Measurements from ENCODE around the gene CERS6. TPM values are rescaled to one million over a fixed set of nuclear protein-coding genes. Genes with fewer than 3 reads are reported as not detected.

The CERS6 gene
- total RNA-seq, 1 donor from 2014 or later, result 27.1 TPM

- Mint-ChIP-seq H3K27me3 (ENCODE audit: insufficient read depth) (no peaks in the 10 kb centered on the region), H3K4me1 (ENCODE audit: low read depth) (peaks cover 19% of the 10 kb centered on the region), H3K9me3 (no peaks in the 10 kb centered on the region), H3K27ac (no peak overlapping the region), H3K36me3 (ENCODE audit: low read depth) (peaks cover 19% of the 10 kb centered on the region), H3K4me3 (no peak overlapping the region)
- no peak for DNase-seq (ENCODE audit: low spot score)
- intact Hi-C loops (cut with micrococcal nuclease), result loop anchor here (2.0 kb wide), 1 partner anchor 32 kb away; no protein-coding TSS in a partner anchor
Observed at GRCh38 chr2:168718622-168719021, 262.6 kb downstream of the CERS6 start.

DNA sequence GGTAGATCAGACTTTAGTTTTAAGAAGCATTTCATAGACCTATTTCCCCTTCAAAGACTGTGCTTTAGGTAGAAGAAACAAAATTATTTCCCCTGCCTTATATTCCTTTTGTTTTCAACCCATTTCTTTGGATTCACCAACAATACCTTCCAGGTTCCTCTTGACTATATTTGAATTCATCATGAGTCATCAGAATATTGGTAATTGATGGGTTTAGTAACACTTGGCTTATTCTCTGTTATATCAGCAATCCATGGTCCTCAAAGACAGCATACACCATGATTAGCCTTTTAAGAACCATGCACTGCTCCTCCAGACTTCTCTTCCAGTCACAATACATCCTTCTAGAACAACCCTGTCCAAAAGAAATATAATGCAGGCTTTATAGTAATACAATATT is 263.4 kb downstream of the CERS6 start:
- intact Hi-C loops (cut with micrococcal nuclease), result loop anchor here (2.0 kb wide), 1 partner anchor 31 kb away; no protein-coding TSS in a partner anchor
- Mint-ChIP-seq H3K27me3 (ENCODE audit: insufficient read depth) (no peaks in the 10 kb centered on the region), H3K27ac (no peak overlapping the region), H3K9me3 (no peaks in the 10 kb centered on the region), H3K4me1 (ENCODE audit: low read depth) (peaks cover 19% of the 10 kb centered on the region), H3K4me3 (no peak overlapping the region), H3K36me3 (ENCODE audit: low read depth) (peaks cover 21% of the 10 kb centered on the region)
- no peak for DNase-seq (ENCODE audit: low spot score)

DNA sequence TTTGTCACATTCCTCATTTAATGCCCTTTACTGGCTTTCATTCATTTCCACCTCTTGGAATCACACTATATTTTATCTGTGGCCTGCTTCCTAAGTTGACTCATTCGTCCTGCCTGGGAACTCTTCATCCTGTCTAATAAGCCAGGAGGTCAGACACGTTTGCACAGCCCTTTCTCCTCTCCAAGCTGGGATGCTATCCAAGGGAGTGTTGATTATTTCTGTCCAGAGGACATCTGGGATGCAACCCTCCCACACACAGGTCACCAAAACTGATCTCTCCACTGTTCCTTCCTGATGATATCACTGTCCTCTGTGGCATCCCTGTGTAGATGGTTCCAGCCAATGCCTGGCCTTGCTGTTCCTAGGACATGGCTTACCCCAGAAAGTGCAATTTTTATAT is 266.5 kb downstream of the CERS6 start:
- Mint-ChIP-seq H3K4me3 (no peak overlapping the region), H3K36me3 (ENCODE audit: low read depth) (peaks cover 25% of the 10 kb centered on the region), H3K27ac (no peak overlapping the region), H3K4me1 (ENCODE audit: low read depth) (peaks cover 12% of the 10 kb centered on the region), H3K9me3 (no peaks in the 10 kb centered on the region), H3K27me3 (ENCODE audit: insufficient read depth) (no peaks in the 10 kb centered on the region)
- DNase-seq (ENCODE audit: low spot score), result no peak
- intact Hi-C loops (cut with micrococcal nuclease), result no loop called here

GRCh38 chr2:168723275-168723899 is 267.3 kb downstream of the CERS6 start:
- H3K27me3 Mint-ChIP-seq (ENCODE audit: insufficient read depth), result no peaks in the 10 kb centered on the region

GRCh38 chr2:168726375-168726774 is 270.3 kb downstream of the CERS6 start:
- H3K36me3 Mint-ChIP-seq (ENCODE audit: low read depth), result peaks cover 20% of the 10 kb centered on the region
- no peaks in the 10 kb centered on the region for H3K9me3 Mint-ChIP-seq
- no peak overlapping the region for H3K4me3 Mint-ChIP-seq
- no peaks in the 10 kb centered on the region for H3K27me3 Mint-ChIP-seq (ENCODE audit: insufficient read depth)
- no peak for DNase-seq (ENCODE audit: low spot score)
- H3K4me1 Mint-ChIP-seq (ENCODE audit: low read depth), result no peaks in the 10 kb centered on the region
- intact Hi-C loops (cut with micrococcal nuclease), result no loop called here
- H3K27ac Mint-ChIP-seq, result no peak overlapping the region

More at GRCh38 chr2:168723275-168723899, 267.3 kb downstream of the CERS6 start:
- Mint-ChIP-seq H3K4me1 (ENCODE audit: low read depth) (peaks cover 4% of the 10 kb centered on the region), H3K9me3 (no peaks in the 10 kb centered on the region), H3K27ac (no peak overlapping the region), H3K4me3 (no peak overlapping the region), H3K36me3 (ENCODE audit: low read depth) (peaks cover 24% of the 10 kb centered on the region)
- DNase-seq (ENCODE audit: low spot score), result no peak
- intact Hi-C loops (cut with micrococcal nuclease), result no loop called here

- Mint-ChIP-seq H3K4me3 (no peak overlapping the region), H3K27me3 (ENCODE audit: insufficient read depth) (no peaks in the 10 kb centered on the region), H3K4me1 (ENCODE audit: low read depth) (no peaks in the 10 kb centered on the region), H3K27ac (no peak overlapping the region), H3K36me3 (ENCODE audit: low read depth) (peaks cover 10% of the 10 kb centered on the region), H3K9me3 (no peaks in the 10 kb centered on the region)
- no peak for DNase-seq (ENCODE audit: low spot score)
- intact Hi-C loops (cut with micrococcal nuclease), result no loop called here
Observed at GRCh38 chr2:168727904-168728470, 271.9 kb downstream of the CERS6 start.

DNA sequence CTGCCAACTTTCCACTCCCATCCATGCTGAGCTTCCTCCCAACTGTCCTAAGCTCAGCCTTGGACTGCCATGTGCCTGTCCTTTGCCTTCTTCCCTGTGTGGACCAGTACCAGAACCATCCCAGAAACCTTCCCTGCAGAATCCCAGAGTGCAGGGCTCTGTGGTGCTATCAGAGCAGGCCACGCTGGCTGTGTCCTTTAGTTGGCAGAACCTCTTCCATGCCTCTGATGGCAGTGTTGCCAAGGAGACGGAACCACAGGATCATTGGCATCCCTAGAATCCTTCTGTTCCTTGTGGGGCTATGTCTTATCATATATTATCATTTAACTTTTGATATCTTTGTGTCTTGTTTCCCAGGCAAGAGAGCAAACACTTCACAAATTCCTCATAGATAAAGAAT is 273.4 kb downstream of the CERS6 start:
- Mint-ChIP-seq H3K4me1 (ENCODE audit: low read depth) (no peaks in the 10 kb centered on the region), H3K9me3 (no peaks in the 10 kb centered on the region), H3K36me3 (ENCODE audit: low read depth) (peaks cover 3% of the 10 kb centered on the region), H3K27ac (no peak overlapping the region), H3K4me3 (no peak overlapping the region), H3K27me3 (ENCODE audit: insufficient read depth) (no peaks in the 10 kb centered on the region)
- intact Hi-C loops (cut with micrococcal nuclease), result no loop called here
- no peak for DNase-seq (ENCODE audit: low spot score)

- Mint-ChIP-seq H3K4me3 (no peak overlapping the region), H3K27me3 (ENCODE audit: insufficient read depth) (no peaks in the 10 kb centered on the region), H3K9me3 (no peaks in the 10 kb centered on the region), H3K4me1 (ENCODE audit: low read depth) (no peaks in the 10 kb centered on the region), H3K27ac (no peak overlapping the region), H3K36me3 (ENCODE audit: low read depth) (peaks cover 3% of the 10 kb centered on the region)
- no peak for DNase-seq (ENCODE audit: low spot score)
- intact Hi-C loops (cut with micrococcal nuclease), result no loop called here
Observed at GRCh38 chr2:168730344-168730743, 274.3 kb downstream of the CERS6 start.

- no peak overlapping the region for H3K4me3 Mint-ChIP-seq
- H3K36me3 Mint-ChIP-seq (ENCODE audit: low read depth), result peaks cover 3% of the 10 kb centered on the region
- no peak overlapping the region for H3K27ac Mint-ChIP-seq
- no peaks in the 10 kb centered on the region for H3K4me1 Mint-ChIP-seq (ENCODE audit: low read depth)
- no peaks in the 10 kb centered on the region for H3K27me3 Mint-ChIP-seq (ENCODE audit: insufficient read depth)
- intact Hi-C loops (cut with micrococcal nuclease), result no loop called here
- no peaks in the 10 kb centered on the region for H3K9me3 Mint-ChIP-seq
- no peak for DNase-seq (ENCODE audit: low spot score)
Observed at GRCh38 chr2:168731002-168731401, 274.9 kb downstream of the CERS6 start.

- Mint-ChIP-seq H3K9me3 (no peaks in the 10 kb centered on the region), H3K4me1 (ENCODE audit: low read depth) (no peaks in the 10 kb centered on the region), H3K36me3 (ENCODE audit: low read depth) (no peaks in the 10 kb centered on the region), H3K4me3 (no peak overlapping the region), H3K27ac (no peak overlapping the region), H3K27me3 (ENCODE audit: insufficient read depth) (no peaks in the 10 kb centered on the region)
- intact Hi-C loops (cut with micrococcal nuclease), result no loop called here
- DNase-seq (ENCODE audit: low spot score), result no peak
Observed at GRCh38 chr2:168731616-168732015, 275.5 kb downstream of the CERS6 start.

GRCh38 chr2:168732100-168732499 is 276.0 kb downstream of the CERS6 start:
- Mint-ChIP-seq H3K27ac (no peak overlapping the region), H3K4me3 (no peak overlapping the region), H3K36me3 (ENCODE audit: low read depth) (no peaks in the 10 kb centered on the region), H3K27me3 (ENCODE audit: insufficient read depth) (no peaks in the 10 kb centered on the region), H3K4me1 (ENCODE audit: low read depth) (no peaks in the 10 kb centered on the region), H3K9me3 (no peaks in the 10 kb centered on the region)
- DNase-seq (ENCODE audit: low spot score), result no peak
- intact Hi-C loops (cut with micrococcal nuclease), result no loop called here

DNA sequence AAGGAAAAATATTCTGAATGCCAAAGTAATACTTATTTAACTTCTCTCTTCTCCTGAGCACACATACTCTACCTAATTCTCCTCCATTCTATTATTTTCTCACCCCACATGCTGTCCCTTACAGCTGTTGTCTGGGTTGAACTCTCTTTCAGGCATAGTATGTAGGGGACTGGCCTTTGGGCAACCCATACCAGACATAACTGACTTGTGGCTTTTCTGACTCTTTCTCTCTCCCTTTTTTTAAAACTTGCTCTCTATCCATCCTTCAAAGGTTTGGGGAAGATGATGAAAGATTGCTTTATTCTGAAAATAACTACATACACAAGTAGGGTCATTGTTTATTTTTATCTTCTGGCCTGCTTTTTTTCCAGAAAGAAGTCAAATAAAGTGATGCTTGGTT is 276.4 kb downstream of the CERS6 start:
- Mint-ChIP-seq H3K4me3 (no peak overlapping the region), H3K27ac (no peak overlapping the region), H3K9me3 (no peaks in the 10 kb centered on the region), H3K36me3 (ENCODE audit: low read depth) (no peaks in the 10 kb centered on the region), H3K27me3 (ENCODE audit: insufficient read depth) (no peaks in the 10 kb centered on the region), H3K4me1 (ENCODE audit: low read depth) (no peaks in the 10 kb centered on the region)
- intact Hi-C loops (cut with micrococcal nuclease), result no loop called here
- DNase-seq (ENCODE audit: low spot score), result no peak

GRCh38 chr2:168734199-168734760 is 278.2 kb downstream of the CERS6 start:
- no peak for DNase-seq (ENCODE audit: low spot score)
- H3K27ac Mint-ChIP-seq, result no peak overlapping the region
- no peaks in the 10 kb centered on the region for H3K4me1 Mint-ChIP-seq (ENCODE audit: low read depth)
- no peak overlapping the region for H3K4me3 Mint-ChIP-seq
- intact Hi-C loops (cut with micrococcal nuclease), result no loop called here
- peaks cover 3% of the 10 kb centered on the region for H3K36me3 Mint-ChIP-seq (ENCODE audit: low read depth)
- H3K27me3 Mint-ChIP-seq (ENCODE audit: insufficient read depth), result no peaks in the 10 kb centered on the region
- no peaks in the 10 kb centered on the region for H3K9me3 Mint-ChIP-seq

Data from activated T-helper 1 cell treated with anti-CD3 and anti-CD28 coated beads, Interleukin-12 subunit alpha, Interleukin-12 subunit beta, Interleukin-2, Interleukin-4 antibody, amounts not matched to agents 30 ng/mL and 10 ng/mL and 1 ng/mL, durations not matched to agents 14 hours and 24 hours and 36 hours (primary cell).